ENCODE measurements around the gene LAMC1. TPM values are rescaled to one million over a fixed set of nuclear protein-coding genes. Genes with fewer than 3 reads are reported as not detected.
A peak's percentile ranks its signal among the peaks of the same experiment; 100 is the strongest.

Gene LAMC1
- 586 and 802 TPM in 2 replicates for total RNA-seq

DNA sequence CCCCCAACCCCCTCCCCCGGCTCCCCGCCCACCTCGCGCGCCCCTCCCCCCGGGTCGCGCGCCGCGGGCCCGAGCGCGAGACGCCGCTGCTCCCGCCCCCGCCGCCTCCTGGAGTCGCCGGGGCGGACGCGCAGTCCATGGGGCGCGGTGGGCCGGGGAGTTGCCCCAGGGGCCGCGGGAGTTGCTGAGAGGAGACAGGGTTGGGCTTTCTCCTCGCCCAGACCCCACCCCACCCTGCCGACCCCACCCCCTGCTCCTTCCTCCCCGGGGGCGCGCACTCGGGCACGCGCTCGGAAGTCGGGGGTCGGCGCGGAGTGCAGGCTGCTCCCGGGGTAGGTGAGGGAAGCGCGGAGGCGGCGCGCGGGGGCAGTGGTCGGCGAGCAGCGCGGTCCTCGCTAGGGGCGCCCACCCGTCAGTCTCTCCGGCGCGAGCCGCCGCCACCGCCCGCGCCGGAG, at the start of gene LAMC1:
Gene LAMC1, plus strand, starts transcription at position 275 of the 455 bp plus-strand sequence. CDS start 297 bp downstream, outside the sequence.
- DNase-seq, result peak; percentile 90

DNA sequence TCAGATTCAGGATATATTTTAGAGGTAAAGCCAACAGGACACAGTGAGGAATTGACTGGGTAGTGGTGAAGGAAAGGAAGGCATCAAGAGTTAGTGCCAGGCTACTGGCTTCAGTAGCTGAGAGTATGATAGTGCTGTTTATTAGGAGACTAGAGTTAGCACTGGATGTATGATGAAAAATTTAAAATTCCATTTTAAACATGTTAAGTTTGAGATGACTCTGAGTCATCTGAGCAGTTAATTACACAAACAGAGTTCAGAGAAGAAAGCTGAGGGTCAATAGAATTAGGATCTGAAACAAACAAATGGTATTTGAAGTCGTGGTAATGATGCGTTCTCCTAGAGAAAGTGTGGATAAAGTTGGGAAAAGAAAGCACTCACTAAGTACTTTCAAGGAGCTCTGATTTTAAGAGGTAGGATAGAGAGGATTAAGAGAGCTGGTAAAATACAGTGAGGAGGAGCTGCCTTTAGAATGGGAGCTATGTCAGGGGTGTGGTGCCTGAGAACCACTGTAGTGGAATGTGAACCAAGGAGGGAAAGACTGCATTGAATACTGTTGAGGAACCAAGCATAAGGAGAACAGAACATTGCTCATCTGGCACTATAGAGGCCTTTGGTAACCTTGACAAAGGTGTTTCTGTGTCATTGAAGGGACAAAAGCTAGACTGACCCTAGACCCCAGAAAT, 48.6 kb upstream of the LAMC1 start:
- no peak for DNase-seq

DNA sequence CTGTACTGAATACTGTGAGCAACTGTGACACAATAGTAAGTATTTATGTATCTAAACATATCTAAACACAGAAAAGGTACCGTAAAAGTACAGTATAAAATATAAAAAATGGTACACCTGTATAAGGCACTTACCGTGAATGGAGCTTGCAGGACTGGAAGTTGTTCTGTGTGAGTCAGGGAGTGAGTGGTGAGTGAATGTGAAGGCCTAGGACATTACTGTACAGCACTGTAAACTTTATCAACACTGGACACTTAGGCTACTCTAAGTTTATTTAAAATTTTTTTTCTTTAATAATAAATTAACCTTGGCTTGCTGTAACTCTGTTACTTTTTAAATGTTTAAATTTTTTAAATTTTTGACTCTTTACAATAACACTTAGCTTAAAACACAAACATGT, 45.7 kb upstream of the LAMC1 start:
- DNase-seq, result no peak

DNA sequence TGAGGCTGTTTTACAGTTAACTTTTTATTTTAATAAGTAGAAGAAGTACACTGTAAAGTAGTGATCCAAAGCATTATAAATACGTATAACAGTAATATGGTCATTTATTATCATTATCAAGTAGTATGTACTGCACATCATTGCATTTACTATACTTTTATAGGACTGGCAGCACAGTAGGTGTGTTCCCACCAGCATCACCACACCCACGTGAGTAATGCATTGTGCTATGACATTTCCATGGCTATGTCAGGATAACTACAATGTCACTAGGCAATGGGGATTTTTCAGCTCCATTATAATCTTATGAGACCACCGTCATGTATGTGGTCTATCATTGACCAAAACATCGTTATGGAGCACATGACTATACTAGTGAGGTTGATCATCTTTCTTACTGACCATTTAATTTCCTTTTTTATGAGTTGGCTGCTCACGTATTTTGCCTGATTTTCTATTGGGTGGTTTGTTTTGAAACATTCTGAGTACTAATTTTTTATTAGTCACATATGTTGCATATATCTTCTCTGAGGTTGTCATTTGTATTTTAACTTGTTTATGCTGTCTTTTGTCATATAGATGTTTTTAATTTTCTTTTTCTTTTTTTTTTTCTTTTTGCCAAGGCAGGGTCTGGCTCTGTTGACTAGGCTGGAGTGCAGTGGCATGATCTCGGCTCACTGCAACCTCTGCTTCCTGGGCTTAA, 44.9 kb upstream of the LAMC1 start:
- DNase-seq, result no peak

DNA sequence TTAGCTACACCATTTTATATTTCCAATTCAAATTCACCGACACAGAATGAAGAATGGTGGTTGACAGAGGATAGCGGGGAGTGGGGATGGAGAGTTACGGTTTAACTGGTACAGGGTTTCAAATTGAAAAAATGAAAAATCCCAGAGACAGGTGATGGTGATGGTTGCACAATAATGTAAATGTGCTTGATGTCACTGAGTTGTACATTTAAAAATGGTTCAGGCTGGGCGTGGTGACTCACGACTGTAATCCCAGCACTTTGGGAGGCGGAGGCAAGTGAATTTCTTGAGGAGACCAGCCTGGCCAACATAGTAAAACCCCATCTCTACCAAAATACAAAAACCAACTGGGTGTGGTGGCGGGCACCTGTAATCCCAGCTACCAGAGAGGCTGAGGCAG, 39.1 kb upstream of the LAMC1 start:
- DNase-seq, result no peak

DNA sequence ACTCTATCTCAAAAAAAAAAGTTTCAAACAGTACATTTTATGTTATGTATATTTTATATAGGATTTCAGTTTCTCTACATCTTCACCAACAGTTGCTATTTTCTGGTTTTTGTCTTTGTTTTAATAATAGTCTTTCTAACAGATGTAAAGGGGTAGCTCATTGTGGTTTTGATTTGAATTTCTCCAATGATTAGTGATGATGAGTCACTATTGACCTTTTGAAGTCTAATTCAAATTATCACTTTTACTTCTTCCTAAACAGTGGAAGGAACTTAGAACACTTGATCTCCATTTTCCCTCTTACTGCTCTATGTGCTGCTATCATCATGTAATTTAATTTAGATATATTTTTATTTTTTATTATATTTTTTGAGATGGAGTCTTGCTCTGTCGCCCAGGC, 38.6 kb upstream of the LAMC1 start:
- DNase-seq, result no peak

DNA sequence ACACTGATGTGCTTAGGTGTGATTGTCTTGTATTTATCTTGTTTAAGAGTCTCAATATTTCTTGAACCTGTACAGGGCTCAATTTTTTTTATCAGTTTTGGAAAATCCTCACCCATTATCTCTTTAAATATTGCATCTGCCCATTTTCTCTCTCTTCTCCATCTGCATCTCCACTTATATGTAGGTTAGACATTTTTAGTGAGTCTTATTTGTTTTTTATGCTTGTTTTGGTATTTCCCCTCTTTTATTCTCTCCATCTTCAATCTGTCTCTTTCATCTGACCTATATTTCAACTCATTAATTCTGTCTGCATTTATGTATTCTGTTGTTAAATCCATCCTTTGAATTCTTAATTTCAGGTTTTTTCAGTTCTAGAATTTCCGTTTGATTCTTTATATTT, 37.3 kb upstream of the LAMC1 start:
- DNase-seq, result no peak

DNA sequence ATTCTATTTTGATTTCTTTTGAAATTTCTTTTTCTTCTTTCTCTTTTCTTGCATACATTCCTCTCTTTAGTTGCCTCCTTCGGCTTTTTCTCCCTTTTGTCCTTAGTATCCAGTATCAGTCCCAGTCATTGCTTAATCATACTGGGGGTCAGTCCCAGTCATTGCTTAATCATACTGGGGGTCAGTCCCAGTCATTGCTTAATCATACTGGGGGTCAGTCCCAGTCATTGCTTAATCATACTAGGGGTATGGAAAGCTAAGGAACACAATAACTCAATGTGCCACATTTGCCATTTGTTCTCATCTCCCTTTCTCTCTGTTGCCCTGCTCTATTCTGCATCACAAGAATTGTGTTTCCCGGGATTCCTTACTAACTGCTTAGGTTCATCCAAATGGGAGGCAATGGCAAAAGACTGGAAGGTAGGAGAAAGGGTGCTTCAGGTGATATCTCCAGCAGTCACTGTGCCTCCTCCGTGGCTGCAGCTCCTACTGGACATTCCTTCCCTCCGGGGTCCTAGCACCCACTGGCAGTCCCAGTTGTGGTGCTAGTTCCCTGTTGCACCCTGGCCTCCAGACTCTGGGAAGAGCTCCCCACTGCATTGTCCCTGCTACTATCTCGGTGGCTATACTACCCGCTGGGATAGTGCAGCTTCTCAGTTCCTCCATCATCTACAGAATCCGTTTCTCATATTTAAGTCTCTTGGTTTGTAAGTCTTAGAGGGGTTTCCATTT, 32.6 kb upstream of the LAMC1 start:
- DNase-seq, result no peak

DNA sequence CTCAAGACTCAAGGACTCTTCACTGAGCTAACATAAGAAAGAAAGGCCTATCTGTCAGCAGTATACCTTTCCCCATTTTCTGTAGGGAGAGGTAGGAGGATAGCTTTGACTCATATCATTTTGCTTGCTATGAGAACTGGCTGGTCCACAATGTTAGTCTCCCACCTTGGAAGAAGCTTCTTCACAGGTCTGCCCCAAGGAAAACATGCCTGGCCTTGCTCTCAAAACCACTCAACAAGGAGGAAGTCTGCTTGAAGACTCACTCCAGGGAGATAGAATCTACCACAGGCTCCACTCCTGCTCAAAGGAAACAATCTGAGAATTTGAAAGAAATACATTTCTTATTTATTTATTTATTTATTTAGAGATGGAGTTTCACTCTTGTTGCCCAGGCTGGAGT, 29.5 kb upstream of the LAMC1 start:
- no peak for DNase-seq

DNA sequence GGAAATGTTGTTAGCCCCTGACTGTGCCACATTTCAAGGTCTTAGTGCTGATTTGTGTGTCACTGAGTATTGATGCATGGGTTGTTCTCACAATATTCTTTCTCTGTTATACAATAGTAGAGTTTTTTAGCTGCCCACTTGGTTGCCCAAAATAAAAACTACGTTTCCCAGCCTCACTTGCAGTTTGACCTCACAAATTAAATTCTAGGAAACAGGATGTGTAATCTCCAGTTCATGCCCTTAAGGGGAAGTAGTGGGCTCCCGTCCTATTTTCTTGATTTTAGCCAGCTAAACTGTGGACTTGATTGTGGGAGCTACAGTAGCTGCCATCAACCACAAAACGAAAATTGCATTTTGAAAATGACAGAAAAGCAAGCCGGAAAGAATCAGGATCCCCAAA, 27.3 kb upstream of the LAMC1 start:
- DNase-seq, result peak; percentile 32

DNA sequence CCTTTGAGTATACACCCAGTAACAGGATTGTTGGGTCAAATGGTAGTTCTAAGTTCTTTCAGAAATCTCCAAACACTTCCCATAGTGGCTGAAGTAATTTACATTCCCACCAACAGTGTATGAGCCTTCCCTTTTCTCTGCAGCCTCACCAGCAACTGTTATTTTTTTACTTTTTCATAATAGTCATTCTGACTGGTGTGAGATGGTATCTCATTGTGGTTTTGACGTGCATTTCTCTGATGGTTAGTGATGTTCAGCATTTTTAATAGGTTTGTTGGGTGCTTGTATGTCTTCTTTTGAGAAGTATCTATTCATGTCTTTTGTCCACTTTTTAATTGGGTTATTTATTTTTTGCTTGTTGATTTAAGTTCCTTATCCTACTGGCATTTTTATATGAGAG, 26.4 kb upstream of the LAMC1 start:
- DNase-seq, result no peak

DNA sequence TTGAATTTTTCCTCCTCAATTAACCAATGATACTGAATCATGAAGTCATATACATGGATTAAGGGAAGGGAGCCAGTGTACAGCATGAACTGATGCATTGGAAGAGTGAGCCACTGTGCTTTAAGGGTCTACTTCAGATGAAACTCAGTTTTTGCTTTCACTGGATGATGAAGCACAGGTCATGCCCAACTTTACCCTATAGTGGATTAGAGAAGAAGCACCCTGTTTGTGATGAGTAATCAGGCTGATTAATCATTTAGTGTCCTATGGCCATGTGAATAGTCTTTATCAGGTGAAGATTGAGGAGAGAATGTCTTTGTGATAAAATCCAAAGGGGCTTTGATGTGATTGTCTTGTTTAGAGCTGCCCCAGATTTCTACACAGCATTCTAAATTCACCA, 24.7 kb upstream of the LAMC1 start:
- no peak for DNase-seq

DNA sequence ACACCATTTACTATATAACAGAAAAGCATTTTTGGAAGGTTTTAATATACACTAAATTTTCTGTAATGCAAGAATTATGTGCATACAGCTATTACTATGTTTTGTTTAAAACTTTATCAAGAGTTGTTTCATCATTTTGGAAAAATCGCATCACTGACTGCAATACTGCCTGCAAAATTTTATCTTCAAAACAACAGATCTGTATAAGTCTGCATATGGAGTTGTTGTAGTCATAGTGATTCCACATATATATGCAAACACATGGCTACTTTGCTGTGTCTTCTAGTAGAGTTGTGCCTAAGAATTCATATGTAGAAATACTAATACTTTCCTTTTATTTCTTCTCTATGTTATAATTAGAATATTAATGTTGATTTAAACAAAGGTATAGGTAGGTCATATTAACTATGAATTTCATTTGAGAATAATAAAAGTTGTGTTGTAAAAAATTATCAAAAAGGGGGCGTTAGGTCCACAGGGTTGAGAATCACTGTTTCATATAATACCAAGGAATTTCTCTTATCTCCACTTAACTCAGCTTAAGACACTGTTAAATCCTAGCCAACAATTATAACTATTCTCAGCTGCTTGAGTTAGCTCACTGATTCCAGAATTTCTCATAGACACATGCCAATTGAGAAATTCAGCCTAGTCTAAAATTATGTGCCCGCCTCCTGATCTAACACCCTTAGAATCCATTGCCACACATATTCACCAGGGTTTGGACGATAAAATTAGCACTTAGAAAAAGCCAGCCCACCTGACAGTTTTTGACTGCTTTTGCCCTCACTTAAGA, 22.9 kb upstream of the LAMC1 start:
- DNase-seq, result no peak

DNA sequence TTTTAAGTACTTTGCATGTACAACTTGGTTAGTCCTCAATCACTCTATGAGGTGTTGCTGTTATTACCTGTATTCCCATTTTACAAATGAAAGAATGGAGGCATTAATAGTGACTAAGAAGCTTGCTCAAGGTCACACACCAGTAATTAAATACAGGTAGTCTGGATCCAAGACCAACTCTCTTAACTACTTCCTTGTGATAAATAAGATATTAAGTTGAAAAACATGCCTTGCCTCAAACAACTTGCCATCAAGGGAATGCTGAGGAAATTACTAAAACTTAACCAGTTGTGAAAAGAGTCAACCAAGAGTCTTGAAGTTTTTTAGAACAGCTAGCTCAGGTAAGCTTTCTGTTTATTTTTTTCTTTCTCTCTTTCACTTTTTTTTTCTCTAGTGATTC, 21.0 kb upstream of the LAMC1 start:
- no peak for DNase-seq

DNA sequence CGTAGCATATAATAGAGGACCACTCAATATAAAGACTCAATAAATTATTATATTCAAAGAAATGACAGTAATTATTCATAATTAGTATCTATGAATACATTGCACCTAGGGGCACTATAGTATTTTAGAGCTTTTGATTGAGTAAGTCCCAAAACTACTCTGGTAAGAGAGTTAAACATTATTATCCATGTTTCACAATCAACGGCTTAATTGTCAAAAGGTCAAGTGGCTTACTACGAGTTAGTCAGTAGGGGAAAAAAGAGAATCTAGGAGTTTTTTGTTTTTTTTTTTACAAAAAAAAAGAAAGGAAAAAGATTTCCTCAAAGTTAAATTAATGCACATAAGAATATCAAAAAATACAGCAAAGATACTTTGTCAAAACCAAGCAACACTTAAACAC, 20.4 kb upstream of the LAMC1 start:
- DNase-seq, result peak; percentile 54

DNA sequence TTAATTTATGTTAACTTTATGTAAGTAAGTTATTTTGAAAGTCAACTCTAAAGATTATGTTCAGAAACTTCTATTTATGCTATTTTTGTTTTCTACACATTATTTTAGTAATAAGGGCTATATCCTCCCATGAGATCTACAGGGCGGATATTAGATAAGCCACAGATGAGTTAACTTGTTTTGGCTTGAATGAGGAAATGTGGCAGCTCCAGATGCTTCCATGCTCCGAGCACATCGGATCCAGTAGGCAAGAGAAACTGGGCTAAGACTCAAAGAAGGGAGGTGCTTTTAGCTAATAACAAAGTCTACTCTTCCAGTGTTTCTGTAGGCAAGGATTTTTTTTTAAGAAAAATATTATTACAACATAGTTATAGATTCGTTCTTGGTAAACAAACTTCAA, 20.0 kb upstream of the LAMC1 start:
- peak; percentile 96 for DNase-seq

DNA sequence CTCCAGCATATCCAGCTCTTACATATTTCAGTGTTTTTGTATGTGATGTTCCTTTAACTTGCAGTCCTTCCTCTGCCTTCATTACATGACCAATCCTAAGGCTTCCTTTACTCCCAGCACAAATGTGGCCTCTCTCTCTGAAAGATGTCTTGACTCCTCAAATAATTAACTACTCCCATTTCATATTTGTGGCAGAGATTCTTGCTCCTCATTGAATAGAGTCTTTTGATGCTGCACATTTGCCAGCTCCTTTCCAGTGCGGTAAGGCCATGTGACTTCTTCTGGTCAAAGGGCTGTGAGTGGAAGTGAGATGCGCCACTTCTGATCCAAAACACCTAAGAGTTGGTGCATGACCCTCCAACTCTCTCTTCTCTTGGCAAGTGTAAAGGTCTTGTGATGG, 19.1 kb upstream of the LAMC1 start:
- no peak for DNase-seq

DNA sequence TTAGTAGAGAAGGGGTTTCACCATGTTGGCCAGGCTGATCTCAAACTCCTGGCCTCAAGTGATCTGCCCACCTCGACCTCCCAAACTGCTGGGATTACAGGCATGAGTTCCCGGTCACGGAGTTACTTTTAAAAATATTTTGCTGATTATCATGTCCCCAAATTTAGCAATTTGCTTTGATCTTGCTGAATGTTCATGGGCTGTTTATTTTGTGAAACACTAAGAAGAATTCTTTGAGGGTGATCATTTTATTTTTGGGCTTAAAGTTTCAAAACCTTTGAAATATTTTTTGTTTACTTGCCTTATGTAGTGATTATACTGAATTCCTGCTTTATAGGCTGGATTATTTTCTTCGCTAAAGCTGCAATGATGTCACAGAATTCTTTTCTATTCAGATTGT, 11.4 kb upstream of the LAMC1 start:
- no peak for DNase-seq

DNA sequence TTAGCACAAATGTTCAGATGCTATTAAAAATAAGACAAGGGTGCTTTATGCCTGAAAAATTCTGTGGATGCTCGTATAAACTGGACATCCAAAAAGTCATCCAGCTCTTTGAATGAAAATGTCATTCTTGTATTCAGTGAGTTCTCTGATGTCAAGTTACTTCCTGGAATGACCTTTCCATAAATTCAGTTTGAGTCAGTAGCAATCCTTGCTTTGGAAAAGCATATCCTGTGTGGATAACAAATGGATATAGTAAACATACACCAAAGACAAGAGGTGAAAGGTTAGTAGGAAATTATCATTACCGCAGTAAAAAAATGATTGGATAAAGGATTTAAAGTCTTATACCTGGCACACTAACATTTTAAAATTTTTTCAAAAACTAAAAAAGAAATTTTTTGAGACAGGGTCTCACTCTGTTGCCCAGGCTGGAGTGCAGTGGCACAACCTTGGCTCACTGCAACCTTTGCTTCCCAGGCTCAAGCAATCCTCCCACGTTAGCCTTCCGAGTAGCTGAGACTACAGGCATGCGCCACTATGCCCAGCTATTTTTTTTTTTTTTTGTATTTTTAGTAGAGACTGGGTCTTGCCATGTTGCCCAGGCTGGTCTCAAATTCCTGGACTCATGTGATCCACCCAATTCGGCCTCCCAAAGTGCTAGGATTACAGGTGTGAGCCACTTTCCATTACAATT, 10.8 kb upstream of the LAMC1 start:
- DNase-seq, result peak; percentile 44

DNA sequence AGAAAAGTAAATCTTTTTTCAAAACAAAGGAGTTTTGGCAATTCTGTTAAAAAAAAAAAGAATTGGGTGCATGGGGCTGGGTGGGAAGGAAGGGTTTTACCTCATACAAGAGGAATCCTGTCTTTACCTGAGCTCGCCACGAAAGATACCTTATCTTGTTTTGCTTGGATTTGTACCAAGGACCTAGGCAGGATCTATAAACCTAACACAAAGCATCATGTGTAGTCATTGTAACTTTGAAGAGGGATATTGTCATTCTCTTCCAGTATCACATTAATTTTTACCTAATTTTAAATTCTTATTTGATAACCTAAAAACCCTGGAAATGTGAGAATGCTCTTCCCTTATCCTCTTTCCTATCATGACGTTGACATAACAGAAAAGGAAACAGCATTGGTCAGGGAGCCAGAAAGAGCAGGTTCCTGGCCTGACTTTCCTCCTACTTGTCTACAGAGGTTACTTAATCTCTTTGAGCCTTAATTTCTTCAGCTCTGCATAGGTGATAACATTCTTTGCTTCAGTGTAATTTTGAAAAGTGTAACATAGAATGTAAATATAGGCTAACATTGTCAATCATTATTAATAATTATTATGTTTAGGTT, 4.0 kb upstream of the LAMC1 start:
- peak; percentile 77 for DNase-seq

DNA sequence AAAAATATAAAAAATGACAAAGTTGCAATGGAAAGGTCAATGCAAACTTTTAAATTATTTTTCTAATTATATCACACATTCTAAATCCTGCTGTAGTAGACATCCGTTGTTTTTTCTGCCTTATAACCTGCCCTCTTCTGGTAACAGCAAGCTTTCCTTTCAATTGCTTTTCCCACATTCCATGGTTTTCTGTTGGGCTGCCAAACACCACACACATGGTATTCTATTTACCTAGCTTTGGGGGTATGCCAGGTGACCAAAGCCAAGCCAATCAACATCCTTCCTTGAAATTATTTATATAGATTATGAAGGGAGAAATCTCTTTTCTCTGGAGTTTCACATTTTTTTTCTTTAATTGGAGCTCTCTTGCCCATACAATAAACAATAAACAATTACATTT, 3.4 kb upstream of the LAMC1 start:
- DNase-seq, result peak; percentile 84

Measured in dermis blood vessel endothelial cell (primary cell).